ENCODE data around the gene TRIM59.

TRIM59 gene

GRCh38 chr3:160393346-160394008, 56.1 kb downstream of the TRIM59 start:
- TF ChIP-seq POLR2AphosphoS5 (IDR thresholded peaks at IDR 0.05; ENCODE audit: low read depth, low read length) (no peak), REST (IDR thresholded peaks at IDR 0.05; ENCODE audit: insufficient read depth in 1 of 2, low read depth in 2 of 2, low read length in 2 of 2) (no peak), FOXP2 (optimal IDR thresholded peaks at IDR 0.05; ENCODE audit: borderline replicate concordance, extremely low read depth, extremely low read length, insufficient read depth) (no peak), SIN3A (IDR thresholded peaks at IDR 0.05; ENCODE audit: borderline replicate concordance, insufficient read depth, low read length) (no peak), TAF1 (IDR thresholded peaks at IDR 0.05; ENCODE audit: borderline replicate concordance, insufficient read depth, low read length) (no peak)

- no peak for TF ChIP-seq TAF1 (IDR thresholded peaks at IDR 0.05; ENCODE audit: borderline replicate concordance, insufficient read depth, low read length)
- TF ChIP-seq REST (IDR thresholded peaks at IDR 0.05; ENCODE audit: insufficient read depth in 1 of 2, low read depth in 2 of 2, low read length in 2 of 2) = no peak
- TF ChIP-seq SIN3A (IDR thresholded peaks at IDR 0.05; ENCODE audit: borderline replicate concordance, insufficient read depth, low read length) = no peak
- no peak for TF ChIP-seq POLR2AphosphoS5 (IDR thresholded peaks at IDR 0.05; ENCODE audit: low read depth, low read length)
Measured at GRCh38 chr3:160392798-160393197, 56.8 kb downstream of the TRIM59 start.

GRCh38 chr3:160390565-160391138, 58.9 kb downstream of the TRIM59 start:
- no peak for TF ChIP-seq POLR2AphosphoS5 (IDR thresholded peaks at IDR 0.05; ENCODE audit: low read depth, low read length)
- TF ChIP-seq SIN3A (IDR thresholded peaks at IDR 0.05; ENCODE audit: borderline replicate concordance, insufficient read depth, low read length) = no peak
- no peak for TF ChIP-seq TAF1 (IDR thresholded peaks at IDR 0.05; ENCODE audit: borderline replicate concordance, insufficient read depth, low read length)
- no peak for TF ChIP-seq FOXP2 (optimal IDR thresholded peaks at IDR 0.05; ENCODE audit: borderline replicate concordance, extremely low read depth, extremely low read length, insufficient read depth)
- no peak for TF ChIP-seq REST (IDR thresholded peaks at IDR 0.05; ENCODE audit: insufficient read depth in 1 of 2, low read depth in 2 of 2, low read length in 2 of 2)

Data from PFSK-1 (cell line).